ENCODE results near the gene CD33.

DNA sequence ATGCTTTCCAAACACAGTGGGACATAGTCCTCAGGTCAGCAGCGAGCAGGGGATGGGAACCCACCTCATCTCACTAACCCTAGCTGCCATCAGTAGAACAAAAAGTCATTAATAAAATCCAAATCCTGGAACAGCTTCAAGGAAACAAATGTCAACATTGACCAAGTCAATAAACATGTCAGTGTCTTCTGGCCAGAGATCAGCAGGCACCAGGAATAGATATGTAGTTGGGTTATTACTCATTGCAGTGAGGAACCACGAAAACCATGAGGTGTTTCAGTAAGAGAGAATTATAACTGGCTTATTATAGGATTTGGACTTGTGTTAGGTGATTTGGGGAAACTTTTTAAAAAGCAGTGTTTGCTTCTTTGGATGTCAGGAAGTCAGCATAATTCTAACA, 17.1 kb upstream of the CD33 start:
- TF ChIP-seq, protein P1, sequence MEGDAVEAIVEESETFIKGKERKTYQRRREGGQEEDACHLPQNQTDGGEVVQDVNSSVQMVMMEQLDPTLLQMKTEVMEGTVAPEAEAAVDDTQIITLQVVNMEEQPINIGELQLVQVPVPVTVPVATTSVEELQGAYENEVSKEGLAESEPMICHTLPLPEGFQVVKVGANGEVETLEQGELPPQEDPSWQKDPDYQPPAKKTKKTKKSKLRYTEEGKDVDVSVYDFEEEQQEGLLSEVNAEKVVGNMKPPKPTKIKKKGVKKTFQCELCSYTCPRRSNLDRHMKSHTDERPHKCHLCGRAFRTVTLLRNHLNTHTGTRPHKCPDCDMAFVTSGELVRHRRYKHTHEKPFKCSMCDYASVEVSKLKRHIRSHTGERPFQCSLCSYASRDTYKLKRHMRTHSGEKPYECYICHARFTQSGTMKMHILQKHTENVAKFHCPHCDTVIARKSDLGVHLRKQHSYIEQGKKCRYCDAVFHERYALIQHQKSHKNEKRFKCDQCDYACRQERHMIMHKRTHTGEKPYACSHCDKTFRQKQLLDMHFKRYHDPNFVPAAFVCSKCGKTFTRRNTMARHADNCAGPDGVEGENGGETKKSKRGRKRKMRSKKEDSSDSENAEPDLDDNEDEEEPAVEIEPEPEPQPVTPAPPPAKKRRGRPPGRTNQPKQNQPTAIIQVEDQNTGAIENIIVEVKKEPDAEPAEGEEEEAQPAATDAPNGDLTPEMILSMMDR (IDR thresholded peaks at IDR 0.05), result no peak
- no peak for TF ChIP-seq POLR2A (IDR thresholded peaks at IDR 0.05)

All from right lobe of liver (tissue), 4 donors.